Activated T-cell treated with anti-CD3 and anti-CD28 coated beads, Interleukin-2, amount 50 U/mL, for 72 hours (primary cell): ENCODE results near the gene AKR1B15. TPM values are rescaled to one million over a fixed set of nuclear protein-coding genes. Genes with fewer than 3 reads are reported as not detected.
"Not testable (repeated sequence)": the region's sequence is repeated elsewhere in the genome, so short reads cannot be mapped to it uniquely, and the experiment has no call there.

Experiments
- ATAC-seq, 2 donors: fragments of 150-1000 bp; cut with Tn5 transposase; replicated peaks in 1 of 2; 2 replicates each; pipeline ENCODE4 v1.10.0; 2021; ENCODE audit warnings: moderate library complexity in 2 of 2, mild to moderate bottlenecking in 1 of 2
- DNase-seq, 2 donors: peaks; one replicate each; pipeline ENCODE4 v3.0.0; 2021 to 2022; ENCODE audit warnings: mixed read lengths in 1 of 2
- H3K27ac Mint-ChIP-seq: one replicate; pipeline ENCODE4 v1.8.0; 2022; ENCODE audit warnings: mild to moderate bottlenecking, moderate library complexity, mixed read lengths
- H3K27me3 Mint-ChIP-seq: one replicate; pipeline ENCODE4 v1.8.0; 2022; ENCODE audit warnings: low read depth, mixed read lengths
- H3K36me3 Mint-ChIP-seq, 2 donors: one replicate each; pipeline ENCODE4 v1.8.0; 2022; ENCODE audit warnings: mixed read lengths in 2 of 2, mild to moderate bottlenecking in 1 of 2; ENCODE audit not compliant: insufficient read depth in 2 of 2
- H3K4me1 Mint-ChIP-seq: one replicate; pipeline ENCODE4 v1.8.0; 2022; ENCODE audit warnings: low read depth, mixed read lengths
- H3K4me3 Mint-ChIP-seq, 2 donors: one replicate each; pipeline ENCODE4 v1.8.0; 2022; ENCODE audit warnings: mild to moderate bottlenecking in 2 of 2, mixed read lengths in 2 of 2, moderate library complexity in 2 of 2
- H3K9me3 Mint-ChIP-seq, 2 donors: one replicate each; pipeline ENCODE4 v1.8.0; 2022; ENCODE audit warnings: mixed read lengths in 2 of 2
- total RNA-seq, 2 donors: library from RNA; stranded (reverse); gene quantifications; one replicate each; pipeline ENCODE4 v1.2.3, GENCODE V29; 2022

AKR1B15 gene
- total RNA-seq, 2 donors from 2014 or later, result not detected

DNA sequence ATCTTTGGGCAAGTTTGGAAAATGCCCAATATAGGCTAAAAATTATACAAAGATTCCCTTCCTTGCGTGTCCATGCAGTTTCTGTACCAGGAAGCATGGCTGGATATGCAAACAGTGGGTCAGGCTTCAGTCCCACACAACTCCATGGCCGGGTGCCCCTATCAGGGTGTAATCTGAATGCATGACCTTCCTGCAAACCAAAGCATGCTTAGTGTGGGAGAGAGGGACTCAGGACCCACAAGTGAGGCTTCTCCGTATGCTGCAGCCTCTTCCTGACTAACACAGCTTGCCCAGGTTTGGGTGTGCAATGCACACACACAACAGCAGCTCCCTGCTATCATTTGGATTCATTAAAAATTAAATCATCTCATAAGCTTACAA lies 13.0 kb upstream of the AKR1B15 start:
- Mint-ChIP-seq H3K4me3 (no peak overlapping the region), H3K9me3 (no peaks in the 10 kb centered on the region), H3K36me3 (no peaks in the 10 kb centered on the region), H3K4me1 (no peaks in the 10 kb centered on the region), H3K27ac (no peak overlapping the region), H3K27me3 (peaks cover 17% of the 10 kb centered on the region)
- DNase-seq (no peak), ATAC-seq (no peak)

- not testable (repeated sequence) for H3K4me1 Mint-ChIP-seq, H3K36me3 Mint-ChIP-seq, H3K27ac Mint-ChIP-seq, ATAC-seq, H3K4me3 Mint-ChIP-seq, DNase-seq, H3K9me3 Mint-ChIP-seq
- peaks cover 24% of the 10 kb centered on the region for H3K27me3 Mint-ChIP-seq
Measured at GRCh38 chr7:134536558-134536957, 12.4 kb upstream of the AKR1B15 start.

- H3K27me3 Mint-ChIP-seq, result peaks cover 28% of the 10 kb centered on the region
- not testable (repeated sequence) for H3K27ac Mint-ChIP-seq, DNase-seq, H3K4me3 Mint-ChIP-seq, H3K9me3 Mint-ChIP-seq, H3K4me1 Mint-ChIP-seq, ATAC-seq, H3K36me3 Mint-ChIP-seq
Measured at GRCh38 chr7:134537273-134537781, 11.6 kb upstream of the AKR1B15 start.

DNA sequence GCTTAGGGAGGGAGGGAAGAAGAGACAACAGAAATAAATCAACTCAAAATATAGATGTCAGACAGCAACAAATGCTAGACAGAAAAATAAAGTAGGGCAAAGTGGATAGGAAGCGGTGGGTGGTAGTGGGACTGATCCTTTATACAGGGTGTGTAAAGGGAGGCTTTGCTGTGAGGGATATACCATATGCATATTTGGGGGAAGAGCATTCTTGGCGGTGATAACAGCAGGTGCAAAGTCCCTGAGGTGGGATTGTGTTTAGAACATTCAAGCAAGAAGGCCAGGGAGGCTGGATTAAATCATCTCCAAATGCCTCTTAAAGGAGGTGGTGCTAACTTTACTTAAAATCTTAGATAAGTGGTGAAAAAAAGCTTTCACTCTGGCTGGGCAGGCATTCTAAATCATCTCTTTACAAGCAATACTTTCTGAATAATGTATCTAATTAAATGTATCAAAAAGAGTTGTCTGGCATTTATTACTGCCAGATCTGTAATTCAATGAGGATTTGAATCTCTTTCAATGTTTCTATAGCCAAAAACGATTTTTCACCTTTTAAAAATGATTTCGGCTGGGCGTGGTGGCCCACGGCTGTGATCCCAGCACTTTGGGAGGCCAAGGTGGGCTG lies 9.4 kb upstream of the AKR1B15 start:
- H3K27ac Mint-ChIP-seq, result no peak overlapping the region
- no peaks in the 10 kb centered on the region for H3K4me1 Mint-ChIP-seq
- no peak for ATAC-seq
- no peak overlapping the region for H3K4me3 Mint-ChIP-seq
- no peaks in the 10 kb centered on the region for H3K9me3 Mint-ChIP-seq
- H3K36me3 Mint-ChIP-seq, result no peaks in the 10 kb centered on the region
- DNase-seq, result no peak
- H3K27me3 Mint-ChIP-seq, result peaks cover 36% of the 10 kb centered on the region

GRCh38 chr7:134541501-134542194 lies 7.3 kb upstream of the AKR1B15 start:
- H3K4me3 Mint-ChIP-seq, ATAC-seq, H3K9me3 Mint-ChIP-seq, DNase-seq, H3K27ac Mint-ChIP-seq, H3K4me1 Mint-ChIP-seq, H3K36me3 Mint-ChIP-seq: not testable (repeated sequence)
- peaks cover 42% of the 10 kb centered on the region for H3K27me3 Mint-ChIP-seq

DNA sequence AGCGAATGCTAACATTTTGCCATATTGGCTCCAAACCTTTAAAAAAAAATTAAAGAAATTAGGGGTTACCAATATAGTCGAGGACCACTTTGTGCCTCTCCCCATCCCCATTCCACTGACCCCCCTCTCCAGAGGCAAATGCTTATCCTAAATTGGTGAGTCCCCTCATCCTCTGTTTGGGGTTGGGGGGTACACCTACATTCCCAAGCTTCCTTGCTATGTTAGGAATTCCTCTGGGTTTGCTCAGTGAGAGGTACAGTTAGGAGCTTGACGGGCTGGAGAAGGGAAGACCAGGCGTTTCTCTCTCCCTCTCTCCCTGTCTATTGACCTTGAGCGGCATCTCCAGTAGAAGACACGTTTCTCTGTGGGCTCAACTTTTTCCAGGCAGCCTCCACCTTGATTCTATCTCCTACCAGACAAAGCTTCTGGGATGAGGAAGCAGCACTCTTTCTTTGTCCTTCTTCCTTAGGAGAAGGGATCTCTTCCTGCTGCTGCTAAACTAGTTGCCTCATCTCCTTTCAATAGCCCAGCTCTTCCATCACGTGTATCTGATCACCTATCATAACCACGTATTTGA lies 6.6 kb upstream of the AKR1B15 start:
- Mint-ChIP-seq H3K27ac (no peak overlapping the region), H3K9me3 (no peaks in the 10 kb centered on the region), H3K4me1 (no peaks in the 10 kb centered on the region), H3K36me3 (no peaks in the 10 kb centered on the region), H3K27me3 (peaks cover 42% of the 10 kb centered on the region), H3K4me3 (no peak overlapping the region)
- DNase-seq (no peak), ATAC-seq (no peak)

DNA sequence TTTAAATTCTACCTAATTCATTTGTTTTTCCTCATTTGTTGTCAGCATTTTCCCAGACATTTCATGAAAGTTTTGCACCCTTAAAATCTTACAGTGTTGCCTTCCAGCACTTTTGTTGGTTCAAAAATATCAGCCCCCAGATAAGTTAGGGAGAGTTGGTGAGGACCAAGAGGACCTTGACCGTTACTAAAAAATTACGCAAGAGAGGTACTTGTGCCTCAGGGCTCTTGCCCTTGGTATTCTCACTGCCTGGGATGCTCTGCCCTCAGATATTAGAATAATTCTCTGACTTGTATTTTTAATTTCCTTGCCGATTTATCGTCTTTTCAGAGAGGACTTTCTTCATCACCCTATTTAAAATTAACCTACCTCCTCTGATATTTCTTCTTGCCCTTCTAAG lies 3.5 kb upstream of the AKR1B15 start:
- ATAC-seq, result no peak
- H3K4me3 Mint-ChIP-seq, result no peak overlapping the region
- no peak for DNase-seq
- H3K9me3 Mint-ChIP-seq, result no peaks in the 10 kb centered on the region
- H3K36me3 Mint-ChIP-seq, result no peaks in the 10 kb centered on the region
- H3K27me3 Mint-ChIP-seq, result peaks cover 34% of the 10 kb centered on the region
- no peak overlapping the region for H3K27ac Mint-ChIP-seq
- H3K4me1 Mint-ChIP-seq, result peaks cover 13% of the 10 kb centered on the region

DNA sequence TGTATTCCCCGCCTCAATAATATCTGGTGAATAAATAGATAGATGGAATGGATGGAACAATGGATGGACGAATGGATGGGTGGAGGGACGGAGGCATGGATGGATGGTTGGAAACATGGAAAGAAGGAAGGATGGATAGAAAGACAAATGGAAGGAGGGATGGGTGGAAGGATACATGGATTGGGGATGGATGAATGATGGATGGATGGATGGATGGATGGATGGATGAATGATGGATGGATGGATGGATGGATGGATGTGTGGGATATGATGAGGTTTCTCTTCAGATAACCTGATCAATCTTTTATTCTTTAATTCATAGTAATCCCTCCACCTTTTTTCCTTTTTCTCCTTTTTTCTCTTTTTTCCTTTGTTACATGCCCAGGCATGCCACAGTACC lies 3.0 kb upstream of the AKR1B15 start:
- Mint-ChIP-seq H3K27ac (no peak overlapping the region), H3K9me3 (no peaks in the 10 kb centered on the region), H3K4me1 (peaks cover 13% of the 10 kb centered on the region), H3K27me3 (peaks cover 29% of the 10 kb centered on the region), H3K4me3 (no peak overlapping the region), H3K36me3 (no peaks in the 10 kb centered on the region)
- no peak for DNase-seq
- ATAC-seq, result no peak

GRCh38 chr7:134546955-134547354 lies 2.0 kb upstream of the AKR1B15 start:
- Mint-ChIP-seq H3K9me3 (no peaks in the 10 kb centered on the region), H3K4me3 (no peak overlapping the region), H3K36me3 (no peaks in the 10 kb centered on the region), H3K4me1 (peaks cover 13% of the 10 kb centered on the region), H3K27ac (no peak overlapping the region), H3K27me3 (peaks cover 19% of the 10 kb centered on the region)
- no peak for ATAC-seq
- no peak for DNase-seq

GRCh38 chr7:134547397-134548054 lies 1.4 kb upstream of the AKR1B15 start:
- Mint-ChIP-seq H3K27ac (no peak overlapping the region), H3K9me3 (no peaks in the 10 kb centered on the region), H3K27me3 (peaks cover 19% of the 10 kb centered on the region), H3K4me1 (peaks cover 13% of the 10 kb centered on the region), H3K4me3 (peak overlapping the region in 1 of 2 donors; percentile 37), H3K36me3 (no peaks in the 10 kb centered on the region)
- peak; percentile 64 to 73 for ATAC-seq
- DNase-seq, result peak; percentile 67 to 69

- no peak overlapping the region for H3K27ac Mint-ChIP-seq
- no peaks in the 10 kb centered on the region for H3K9me3 Mint-ChIP-seq
- H3K27me3 Mint-ChIP-seq, result peaks cover 10% of the 10 kb centered on the region
- H3K36me3 Mint-ChIP-seq, result no peaks in the 10 kb centered on the region
- H3K4me1 Mint-ChIP-seq, result peaks cover 13% of the 10 kb centered on the region
- no peak for ATAC-seq
- no peak for DNase-seq
- H3K4me3 Mint-ChIP-seq, result no peak overlapping the region
Measured at GRCh38 chr7:134549366-134549765, 456 bp downstream of the AKR1B15 start.

- Mint-ChIP-seq H3K27ac (no peak overlapping the region), H3K36me3 (no peaks in the 10 kb centered on the region), H3K27me3 (peaks cover 4% of the 10 kb centered on the region), H3K9me3 (no peaks in the 10 kb centered on the region), H3K4me3 (no peak overlapping the region), H3K4me1 (peaks cover 13% of the 10 kb centered on the region)
- ATAC-seq (no peak), DNase-seq (no peak)
Measured at GRCh38 chr7:134552105-134552504, 3.2 kb downstream of the AKR1B15 start.

- Mint-ChIP-seq H3K27me3 (peaks cover 3% of the 10 kb centered on the region), H3K4me1 (peaks cover 3% of the 10 kb centered on the region), H3K27ac (no peak overlapping the region), H3K9me3 (no peaks in the 10 kb centered on the region), H3K4me3 (no peak overlapping the region), H3K36me3 (no peaks in the 10 kb centered on the region)
- ATAC-seq, result no peak
- DNase-seq, result no peak
Measured at GRCh38 chr7:134553976-134554375, 5.1 kb downstream of the AKR1B15 start.
